Aorta (tissue), 5 donors: ENCODE measurements around the gene MATK. TPM values are rescaled to one million over a fixed set of nuclear protein-coding genes. Genes with fewer than 3 reads are reported as not detected.
"Not testable (repeated sequence)": the region's sequence is repeated elsewhere in the genome, so short reads cannot be mapped to it uniquely, and the experiment has no call there.

ENCODE experiments used
- ATAC-seq: fragments of 200-7000 bp; cut with Tn5 transposase; one replicate; pipeline ENCODE4 v1.9.1; 2022; ENCODE audit warnings: moderate library complexity; ENCODE audit not compliant: low FRiP score
- DNase-seq, 2 donors: peaks; one replicate each; pipeline ENCODE4 v3.0.0-alpha.2; 2020
- H3K27ac ChIP-seq, 2 donors: one replicate each; pipeline ENCODE4 v1.5.1; 2013; ENCODE audit warnings: low read length in 2 of 2, mild to moderate bottlenecking in 2 of 2, moderate library complexity in 2 of 2, control low read depth in 1 of 2, inconsistent platforms in 1 of 2, low read depth in 1 of 2
- H3K27me3 ChIP-seq, 2 donors: one replicate each; pipeline ENCODE4 v1.6.1; 2013; ENCODE audit warnings: control low read depth in 1 of 2, low read length in 1 of 2, mild to moderate bottlenecking in 1 of 2, moderate library complexity in 1 of 2; ENCODE audit not compliant: insufficient read depth in 2 of 2, control insufficient read depth in 1 of 2
- H3K36me3 ChIP-seq, 2 donors: one replicate each; pipeline ENCODE4 v1.6.1; 2013; ENCODE audit warnings: control low read depth in 1 of 2, low read length in 1 of 2, mild to moderate bottlenecking in 1 of 2; ENCODE audit not compliant: insufficient read depth in 2 of 2, control insufficient read depth in 1 of 2
- H3K4me1 ChIP-seq, 2 donors: one replicate each; pipeline ENCODE4 v1.6.1; 2013; ENCODE audit warnings: low read length in 2 of 2, control low read depth in 1 of 2, mild to moderate bottlenecking in 1 of 2, moderate library complexity in 1 of 2; ENCODE audit not compliant: insufficient read depth in 2 of 2, control insufficient read depth in 1 of 2
- H3K4me3 ChIP-seq, 2 donors: one replicate each; pipeline ENCODE4 v1.5.1; 2013; ENCODE audit warnings: low read length in 2 of 2, control low read depth in 1 of 2, mild to moderate bottlenecking in 1 of 2
- H3K9me3 ChIP-seq: one replicate; pipeline ENCODE4 v1.6.1; 2013; ENCODE audit warnings: mild to moderate bottlenecking, low read length; ENCODE audit not compliant: control insufficient read depth
- WGBS, 2 donors: extraction: QIAGEN DNeasy Blood & Tissue Kit; methylation state at CpG; one replicate each; pipeline ENCODE4 v1.1.7; 2013; 5-methylcytosine and 5-hydroxymethylcytosine counted together
- intact Hi-C, 2 donors: fragments of 100-400 bp; cut with DNase I; formaldehyde crosslinking; loops; one replicate each; pipeline versions ENCODE4 v1.14.2 to v1.15.0; 2022
- polyA plus RNA-seq, 2 donors: library from polyadenylated mRNA; stranded (reverse); fragments of 200-250 nt; gene quantifications; one replicate each; pipeline ENCODE4 v1.2.3, GENCODE V29; 2013
- total RNA-seq, 2 donors: library from RNA; stranded (reverse); fragmentation: NEBNext Ultra II Directional; extraction: Animal tissue kit (Norgen Biotek cat#: 25700); gene quantifications; one replicate each; pipeline ENCODE4 v1.2.1, GENCODE V29; 2021
- donor health status: healthy with polysubstance abuse.
- donor health status: Bipolar disorder and iron deficiency.
- donor health status: DM: no; HTN: no; CAD: no.
- donor health status: DM: no; HTN: no; CAD: no.
- donor health status: DM: yes; HTN: yes; CAD: no.

The MATK gene
- total and polyA plus RNA-seq, 4 donors, result 1.7 to 5.5 (median 1.9) TPM

GRCh38 chr19:3771000-3771905 lies 14.9 kb downstream of the MATK start:
- Histone ChIP-seq H3K4me3 (no peak overlapping the region), H3K4me1 (no peaks in the 10 kb centered on the region), H3K27ac (no peak overlapping the region), H3K36me3 (no peaks in the 10 kb centered on the region), H3K27me3 (no peaks in the 10 kb centered on the region), H3K9me3 (no peaks in the 10 kb centered on the region)
- 79 to 80% methylated on average over 33 to 35 of the region's 35 CpGs for WGBS, 2 donors
- DNase-seq, result no peak
- intact Hi-C loops, result no loop called here
- ATAC-seq, result no peak

- Histone ChIP-seq H3K9me3 (no peaks in the 10 kb centered on the region), H3K27ac (no peak overlapping the region), H3K36me3 (no peaks in the 10 kb centered on the region), H3K4me1 (no peaks in the 10 kb centered on the region), H3K27me3 (no peaks in the 10 kb centered on the region), H3K4me3 (no peak overlapping the region)
- ATAC-seq (no peak), DNase-seq (no peak)
- intact Hi-C loops, result no loop called here
- WGBS, 2 donors, result 71 to 74% methylated on average over 41 to 53 of the region's 53 CpGs
Measured at GRCh38 chr19:3770136-3770999, 15.8 kb downstream of the MATK start.

GRCh38 chr19:3769494-3769893 lies 16.7 kb downstream of the MATK start:
- Histone ChIP-seq H3K9me3 (no peaks in the 10 kb centered on the region), H3K27me3 (no peaks in the 10 kb centered on the region), H3K4me1 (no peaks in the 10 kb centered on the region), H3K27ac (no peak overlapping the region), H3K36me3 (no peaks in the 10 kb centered on the region), H3K4me3 (no peak overlapping the region)
- ATAC-seq (no peak), DNase-seq (no peak)
- intact Hi-C loops, result no loop called here
- WGBS, 2 donors, result 82 to 84% methylated on average over 17 of the region's 17 CpGs

GRCh38 chr19:3768748-3769099 lies 17.5 kb downstream of the MATK start:
- no peak for ATAC-seq
- Histone ChIP-seq H3K27me3 (no peaks in the 10 kb centered on the region), H3K36me3 (no peaks in the 10 kb centered on the region), H3K4me1 (no peaks in the 10 kb centered on the region), H3K27ac (no peak overlapping the region), H3K9me3 (no peaks in the 10 kb centered on the region), H3K4me3 (no peak overlapping the region)
- intact Hi-C loops, result no loop called here
- DNase-seq, result no peak
- WGBS, 2 donors, result 90 to 97% methylated on average over 6 to 7 of the region's 7 CpGs

- intact Hi-C loops, result no loop called here
- H3K36me3 ChIP-seq, result no peaks in the 10 kb centered on the region
- ATAC-seq, result no peak
- no peaks in the 10 kb centered on the region for H3K9me3 ChIP-seq
- DNase-seq, result no peak
- no peak overlapping the region for H3K4me3 ChIP-seq
- no peaks in the 10 kb centered on the region for H3K27me3 ChIP-seq
- 86 to 93% methylated on average over 25 of the region's 25 CpGs for WGBS, 2 donors
- no peak overlapping the region for H3K27ac ChIP-seq
- no peaks in the 10 kb centered on the region for H3K4me1 ChIP-seq
Measured at GRCh38 chr19:3768015-3768747, 18.0 kb downstream of the MATK start.

- H3K4me1 ChIP-seq, result no peaks in the 10 kb centered on the region
- ATAC-seq (no peak), DNase-seq (no peak)
- H3K9me3 ChIP-seq, result no peaks in the 10 kb centered on the region
- WGBS, 2 donors, result 93 to 95% methylated on average over 21 to 23 of the region's 23 CpGs
- no peak overlapping the region for H3K4me3 ChIP-seq
- no peaks in the 10 kb centered on the region for H3K27me3 ChIP-seq
- intact Hi-C loops, result no loop called here
- H3K27ac ChIP-seq, result no peak overlapping the region
- no peaks in the 10 kb centered on the region for H3K36me3 ChIP-seq
Measured at GRCh38 chr19:3767050-3767449, 19.1 kb downstream of the MATK start.

GRCh38 chr19:3766520-3766919 lies 19.7 kb downstream of the MATK start:
- Histone ChIP-seq H3K27ac (no peak overlapping the region), H3K9me3 (no peaks in the 10 kb centered on the region), H3K27me3 (no peaks in the 10 kb centered on the region), H3K36me3 (no peaks in the 10 kb centered on the region), H3K4me1 (no peaks in the 10 kb centered on the region), H3K4me3 (no peak overlapping the region)
- intact Hi-C loops, result no loop called here
- ATAC-seq (no peak), DNase-seq (no peak)
- WGBS, 2 donors, result 88 to 95% methylated on average over 6 to 7 of the region's 7 CpGs

- H3K4me1 ChIP-seq, H3K36me3 ChIP-seq, ATAC-seq, H3K27me3 ChIP-seq, H3K9me3 ChIP-seq, H3K27ac ChIP-seq, DNase-seq, H3K4me3 ChIP-seq, intact Hi-C loops: not testable (repeated sequence)
- 88 to 92% methylated on average over 5 of the region's 5 CpGs for WGBS, 2 donors
Measured at GRCh38 chr19:3765757-3766156, 20.4 kb downstream of the MATK start.
